ENCODE measurements around the gene C1QC.
A peak's percentile ranks its signal among the peaks of the same experiment; 100 is the strongest.

C1QC gene

GRCh38 chr1:22619252-22619651, 24.2 kb upstream of the C1QC start:
- DNase-seq (ENCODE audit: low read depth in 2 of 2), result no peak

- no peak for DNase-seq (ENCODE audit: low read depth in 2 of 2)
Measured at GRCh38 chr1:22619798-22620197, 23.6 kb upstream of the C1QC start.

GRCh38 chr1:22621761-22622160, 21.7 kb upstream of the C1QC start:
- no peak for DNase-seq (ENCODE audit: low read depth in 2 of 2)

- DNase-seq (ENCODE audit: low read depth in 2 of 2), result no peak
Measured at GRCh38 chr1:22625262-22625925, 18.0 kb upstream of the C1QC start.

GRCh38 chr1:22626237-22627157, 16.9 kb upstream of the C1QC start:
- no peak for DNase-seq (ENCODE audit: low read depth in 2 of 2)

- DNase-seq (ENCODE audit: low read depth in 2 of 2), result no peak
Measured at GRCh38 chr1:22627331-22627730, 16.1 kb upstream of the C1QC start.

- no peak for DNase-seq (ENCODE audit: low read depth in 2 of 2)
Measured at GRCh38 chr1:22628698-22629444, 14.6 kb upstream of the C1QC start.

- DNase-seq (ENCODE audit: low read depth in 2 of 2), result no peak
Measured at GRCh38 chr1:22629886-22630285, 13.5 kb upstream of the C1QC start.

- no peak for DNase-seq (ENCODE audit: low read depth in 2 of 2)
Measured at GRCh38 chr1:22633697-22634463, 9.6 kb upstream of the C1QC start.

- DNase-seq (ENCODE audit: low read depth in 2 of 2), result no peak
Measured at GRCh38 chr1:22635436-22635835, 8.0 kb upstream of the C1QC start.

- no peak for DNase-seq (ENCODE audit: low read depth in 2 of 2)
Measured at GRCh38 chr1:22636353-22636752, 7.1 kb upstream of the C1QC start, which contains the start of gene C1QA. Gene C1QA, plus strand, starts transcription at chr1:22636628. Its CDS starts 989 bp downstream, at chr1:22637617.

- no peak for DNase-seq (ENCODE audit: low read depth in 2 of 2)
Measured at GRCh38 chr1:22636927-22637326, 6.5 kb upstream of the C1QC start.

- no peak for DNase-seq (ENCODE audit: low read depth in 2 of 2)
Measured at GRCh38 chr1:22637907-22638445, 5.5 kb upstream of the C1QC start.

GRCh38 chr1:22638476-22639234, 4.8 kb upstream of the C1QC start:
- no peak for DNase-seq (ENCODE audit: low read depth in 2 of 2)

GRCh38 chr1:22639286-22639685, 4.1 kb upstream of the C1QC start:
- no peak for DNase-seq (ENCODE audit: low read depth in 2 of 2)

- no peak for DNase-seq (ENCODE audit: low read depth in 2 of 2)
Measured at GRCh38 chr1:22641247-22641646, 2.2 kb upstream of the C1QC start.

GRCh38 chr1:22641906-22642636, 1.4 kb upstream of the C1QC start:
- DNase-seq (ENCODE audit: low read depth in 2 of 2), result peak; percentile 46 to 69

GRCh38 chr1:22643928-22644327, 495 bp downstream of the C1QC start:
- DNase-seq (ENCODE audit: low read depth in 2 of 2), result no peak

GRCh38 chr1:22645931-22646330, 2.5 kb downstream of the C1QC start:
- no peak for DNase-seq (ENCODE audit: low read depth in 2 of 2)

- DNase-seq (ENCODE audit: low read depth in 2 of 2), result no peak
Measured at GRCh38 chr1:22646384-22646783, 3.0 kb downstream of the C1QC start.
